ENCODE results near the gene PHRF1.

DNA sequence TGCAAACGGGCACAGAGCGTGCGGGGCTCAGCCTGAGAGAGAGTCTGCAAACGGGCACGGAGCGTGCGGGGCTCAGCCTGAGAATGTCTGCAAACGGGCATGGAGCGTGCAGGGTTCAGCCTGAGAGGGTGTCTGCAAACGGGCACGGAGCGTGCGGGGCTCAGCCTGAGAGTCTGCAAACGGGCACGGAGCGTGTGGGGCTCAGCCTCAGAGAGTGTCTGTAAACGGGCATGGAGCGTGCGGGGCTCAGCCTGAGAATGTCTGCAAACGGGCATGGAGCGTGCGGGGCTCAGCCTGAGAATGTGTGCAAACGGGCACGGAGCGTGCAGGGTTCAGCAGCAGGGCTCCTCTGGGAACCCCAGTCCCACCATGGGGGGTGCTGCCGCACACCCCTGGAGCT lies 13.5 kb downstream of the PHRF1 start:
- TF ChIP-seq CTCF (IDR thresholded peaks at IDR 0.05; ENCODE audit: low read depth, low read length, missing input control) (no peak), ZBTB33 (IDR thresholded peaks at IDR 0.05) (no peak), SP1 (IDR thresholded peaks at IDR 0.05) (no peak), YY1 (IDR thresholded peaks at IDR 0.05) (no peak)
